Fibroblast of pulmonary artery (primary cell): Measurements from ENCODE around the gene RAF1.

ENCODE experiments used
- DNase-seq: peaks from one replicate; pipeline ENCODE4 v3.0.0-alpha.2; 2010; ENCODE audit warnings: low read depth
- H3K4me3 ChIP-seq: replicated peaks from 2 replicates; pipeline ENCODE4 v1.5.1; 2011; ENCODE audit warnings: low read depth, mild to moderate bottlenecking, control low read depth, low read length, moderate library complexity
- TF ChIP-seq, protein P1 (sequence below): IDR thresholded peaks from 2 replicates; pipeline ENCODE4 v1.5.1; 2011; ENCODE audit warnings: mild to moderate bottlenecking, control low read depth, low read length, inconsistent platforms; ENCODE audit errors: missing control alignments

The RAF1 gene

DNA sequence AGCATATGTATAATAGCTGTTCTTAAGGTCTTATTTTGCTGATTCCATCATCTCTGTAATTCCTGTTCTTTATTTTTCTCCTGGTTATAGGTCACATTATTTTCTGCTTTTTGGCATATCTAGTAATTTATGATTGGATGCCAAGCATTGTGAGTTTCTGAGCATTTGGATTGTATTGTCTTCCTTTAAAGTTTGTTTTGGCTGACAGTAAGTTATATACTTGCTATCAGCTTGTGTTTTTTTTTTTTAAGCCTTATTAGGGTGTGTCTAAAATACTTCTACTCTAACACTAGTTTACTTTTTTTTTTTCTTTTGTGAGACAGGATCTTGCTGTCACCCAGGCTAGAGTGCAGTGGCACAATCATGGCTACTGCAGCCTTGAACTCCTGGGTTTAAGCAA, 96.9 kb downstream of the RAF1 start:
- no peak for DNase-seq
- TF ChIP-seq, protein P1, sequence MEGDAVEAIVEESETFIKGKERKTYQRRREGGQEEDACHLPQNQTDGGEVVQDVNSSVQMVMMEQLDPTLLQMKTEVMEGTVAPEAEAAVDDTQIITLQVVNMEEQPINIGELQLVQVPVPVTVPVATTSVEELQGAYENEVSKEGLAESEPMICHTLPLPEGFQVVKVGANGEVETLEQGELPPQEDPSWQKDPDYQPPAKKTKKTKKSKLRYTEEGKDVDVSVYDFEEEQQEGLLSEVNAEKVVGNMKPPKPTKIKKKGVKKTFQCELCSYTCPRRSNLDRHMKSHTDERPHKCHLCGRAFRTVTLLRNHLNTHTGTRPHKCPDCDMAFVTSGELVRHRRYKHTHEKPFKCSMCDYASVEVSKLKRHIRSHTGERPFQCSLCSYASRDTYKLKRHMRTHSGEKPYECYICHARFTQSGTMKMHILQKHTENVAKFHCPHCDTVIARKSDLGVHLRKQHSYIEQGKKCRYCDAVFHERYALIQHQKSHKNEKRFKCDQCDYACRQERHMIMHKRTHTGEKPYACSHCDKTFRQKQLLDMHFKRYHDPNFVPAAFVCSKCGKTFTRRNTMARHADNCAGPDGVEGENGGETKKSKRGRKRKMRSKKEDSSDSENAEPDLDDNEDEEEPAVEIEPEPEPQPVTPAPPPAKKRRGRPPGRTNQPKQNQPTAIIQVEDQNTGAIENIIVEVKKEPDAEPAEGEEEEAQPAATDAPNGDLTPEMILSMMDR, result no peak
- no peak overlapping the region for H3K4me3 ChIP-seq

DNA sequence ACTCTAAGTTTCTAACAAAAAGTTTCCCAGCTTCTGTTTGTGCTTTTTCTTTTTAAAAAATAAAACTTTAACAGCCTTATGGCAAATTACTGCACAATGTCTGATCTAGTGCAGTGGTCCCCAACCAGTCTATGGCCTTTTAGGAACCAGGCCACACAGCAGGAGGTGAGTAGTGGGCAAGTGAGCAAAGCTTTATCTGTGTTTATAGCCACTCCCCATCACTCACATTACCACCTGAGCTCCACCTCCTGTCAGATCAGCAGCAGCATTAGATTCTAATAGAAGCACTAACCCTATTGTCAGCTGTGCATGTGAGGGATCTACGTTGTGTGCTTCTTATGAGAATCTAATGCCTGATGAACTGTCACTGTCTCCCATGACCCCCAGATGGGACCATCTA, 101.5 kb downstream of the RAF1 start:
- TF ChIP-seq, protein P1, result no peak

DNA sequence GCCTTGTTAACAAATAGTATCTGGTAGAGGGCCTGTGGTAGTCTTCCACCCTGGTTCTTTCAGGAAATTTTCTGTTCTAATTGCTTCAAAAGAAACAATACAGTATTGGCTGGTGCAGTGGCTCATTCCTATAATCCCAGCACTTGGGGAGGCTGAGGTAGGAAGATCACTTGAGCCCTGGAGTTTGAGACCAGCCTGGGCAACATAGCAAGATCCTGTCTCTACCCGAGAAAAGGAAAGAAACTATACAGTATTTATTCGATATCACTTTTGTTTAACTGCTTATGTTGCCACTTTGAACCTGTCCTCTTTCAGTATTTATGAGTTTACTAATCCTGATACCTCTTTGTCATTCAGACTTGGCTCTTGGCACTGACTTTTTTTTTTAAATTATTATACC, 102.5 kb downstream of the RAF1 start:
- TF ChIP-seq, protein P1, result no peak
- no peak for DNase-seq
- no peak overlapping the region for H3K4me3 ChIP-seq

More for the DNA sequence above, 101.5 kb downstream of the RAF1 start:
- H3K4me3 ChIP-seq, result no peak overlapping the region
- DNase-seq, result no peak

DNA sequence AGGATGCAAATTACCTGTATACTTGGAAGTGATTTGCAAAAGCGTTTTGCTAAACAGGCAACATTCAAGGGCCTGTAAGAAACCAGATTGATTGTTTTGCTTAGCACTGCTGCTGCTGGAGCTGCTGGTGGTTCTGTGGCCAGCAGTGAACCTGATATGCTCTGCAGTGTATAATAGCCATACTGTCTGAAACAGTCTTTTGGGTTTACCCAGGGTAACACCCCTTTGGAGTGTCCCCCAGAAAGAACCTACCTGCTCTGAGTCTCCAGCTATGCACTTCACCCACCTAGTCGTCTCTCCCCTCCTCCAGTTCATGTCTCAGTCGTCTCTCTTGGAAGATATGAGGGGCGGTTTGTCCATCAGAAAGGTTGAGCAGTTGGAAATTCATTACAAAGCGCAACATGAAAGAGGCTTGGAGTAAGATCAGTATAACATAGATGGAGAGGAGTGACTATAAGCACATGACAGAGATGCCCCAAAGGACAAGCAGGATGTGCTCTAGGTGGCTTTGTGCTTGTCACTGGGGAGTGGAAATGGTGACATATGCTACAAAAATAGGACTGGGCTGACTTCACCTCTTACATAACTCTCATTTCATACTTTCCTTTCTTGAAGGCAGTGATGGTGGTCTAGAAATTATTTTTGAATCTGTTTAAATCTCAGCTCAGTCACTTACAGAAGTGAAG, 103.3 kb downstream of the RAF1 start:
- no peak for DNase-seq
- TF ChIP-seq, protein P1, result no peak
- no peak overlapping the region for H3K4me3 ChIP-seq

DNA sequence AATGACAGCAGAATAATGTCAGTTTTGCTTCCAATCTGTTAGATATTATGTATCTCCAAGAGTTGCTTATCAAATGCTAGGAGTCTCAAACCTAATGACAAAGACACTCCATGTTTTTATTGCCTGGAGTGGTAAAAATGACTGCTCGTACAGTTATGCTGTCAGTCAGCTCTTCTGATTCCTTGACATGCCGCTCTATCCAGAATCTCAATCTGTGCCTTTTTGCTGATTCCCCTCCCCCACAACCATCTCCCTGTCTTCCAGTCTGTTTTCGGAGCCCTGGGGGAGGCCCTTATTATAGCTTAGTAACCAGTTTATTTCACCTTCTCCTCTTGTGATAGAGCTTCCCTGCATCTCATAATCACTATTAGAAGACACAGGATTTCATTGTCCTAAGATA, 104.4 kb downstream of the RAF1 start:
- no peak for DNase-seq
- TF ChIP-seq, protein P1, result no peak
- H3K4me3 ChIP-seq, result no peak overlapping the region

DNA sequence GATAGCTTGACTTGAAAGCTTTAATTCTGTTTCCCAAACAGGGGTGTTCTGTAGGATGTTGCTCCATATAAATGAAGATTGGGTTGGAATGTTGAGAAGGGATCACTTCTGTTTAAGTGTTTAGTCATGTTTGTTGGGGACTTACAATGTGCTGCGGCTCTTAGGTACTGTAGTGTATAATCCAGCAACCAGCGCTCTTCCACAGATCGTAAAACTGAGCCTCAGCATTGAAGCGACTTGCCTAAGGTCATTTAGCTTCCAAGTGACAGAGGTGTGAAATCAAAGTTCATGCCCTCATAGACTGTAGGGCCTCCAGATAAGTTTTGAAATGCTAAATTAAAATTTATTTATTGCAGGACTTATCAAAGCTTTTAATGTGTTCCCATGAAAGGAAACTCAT, 105.2 kb downstream of the RAF1 start:
- DNase-seq, result no peak
- H3K4me3 ChIP-seq, result peak overlapping the region; percentile 76
- TF ChIP-seq, protein P1, result no peak

DNA sequence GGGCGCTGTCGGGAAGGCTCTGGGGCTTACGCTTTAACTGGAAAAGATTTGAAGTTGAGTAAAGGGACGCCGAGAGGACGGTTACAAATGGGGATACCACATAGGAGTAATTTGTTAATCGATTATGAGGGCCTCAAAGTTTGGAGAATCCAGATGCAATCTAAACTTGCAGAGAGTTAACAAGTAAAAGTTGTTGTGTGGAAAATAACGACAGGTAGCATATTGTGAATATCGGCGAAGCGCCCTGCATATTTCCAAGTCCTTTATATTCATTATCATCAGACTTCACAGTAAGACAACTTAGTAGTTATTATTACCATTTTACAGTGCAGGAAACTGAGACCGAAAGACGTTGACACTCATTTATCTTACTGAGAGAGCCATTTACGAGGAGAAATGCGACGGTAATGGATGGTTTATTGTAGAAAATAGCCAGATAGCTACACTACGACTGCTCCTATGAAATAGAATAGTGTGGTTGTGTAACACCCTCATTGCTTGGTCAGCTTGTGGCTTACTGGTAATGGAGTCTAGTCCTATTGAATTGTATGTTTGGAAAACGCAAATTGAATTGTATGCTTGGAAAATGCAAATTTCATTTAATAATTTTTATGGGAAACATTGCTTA, 106.3 kb downstream of the RAF1 start:
- TF ChIP-seq, protein P1, result no peak

More for the DNA sequence above, 106.3 kb downstream of the RAF1 start:
- peak overlapping the region; percentile 76 for H3K4me3 ChIP-seq
- peak; percentile 65 for DNase-seq
